Thyroid gland (tissue), 4 donors: Measurements from ENCODE around the gene TANGO2. TPM values are rescaled to one million over a fixed set of nuclear protein-coding genes. Genes with fewer than 3 reads are reported as not detected.

Experiments
- DNase-seq, 2 donors: peaks; one replicate each; pipeline ENCODE4 v3.0.0-alpha.2; 2019
- H3K27ac ChIP-seq, 3 donors: fragments of 200-600 bp; sonication (generic); 1 replicate in 2 of 3; 2 replicates in 1 of 3; pipeline ENCODE4 v1.5.1; 2016 to 2019; ENCODE audit warnings: mild to moderate bottlenecking in 1 of 3, moderate library complexity in 1 of 3
- H3K27me3 ChIP-seq: fragments of 200-600 bp; sonication (generic); one replicate; pipeline ENCODE4 v1.5.1; 2019
- H3K36me3 ChIP-seq, 2 donors: fragments of 200-600 bp; sonication (generic); one replicate each; pipeline ENCODE4 v1.5.1; 2016 to 2019
- H3K4me1 ChIP-seq, 2 donors: fragments of 200-600 bp; sonication (generic); one replicate each; pipeline ENCODE4 v1.5.1; 2017 to 2019
- H3K4me3 ChIP-seq, 3 donors: fragments of 200-600 bp; sonication (generic); replicated peaks in 1 of 3; 1 replicate in 2 of 3; 2 replicates in 1 of 3; pipeline ENCODE4 v1.5.1; 2016; ENCODE audit warnings: mild to moderate bottlenecking in 1 of 3
- H3K9me3 ChIP-seq: fragments of 200-600 bp; sonication (generic); one replicate; pipeline ENCODE4 v1.5.1; 2017
- CTCF ChIP-seq, 6 experiments: fragments of 200-600 bp in 3 of 6; fragments of 450-650 bp in 3 of 6; sonication (generic) in 3 of 6; IDR thresholded peaks; one replicate each; pipeline ENCODE4 v1.5.1; 2016 to 2019; ENCODE audit warnings: antibody characterized with exemption in 6 of 6, mild to moderate bottlenecking in 2 of 6, inconsistent platforms in 1 of 6, moderate library complexity in 1 of 6
- POLR2A ChIP-seq, 2 donors: fragments of 450-650 bp; IDR thresholded peaks; one replicate each; pipeline ENCODE4 v1.6.1; 2017; ENCODE audit warnings: antibody characterized with exemption in 2 of 2, mild to moderate bottlenecking in 2 of 2, moderate library complexity in 1 of 2
- WGBS, 2 donors: methylation state at CpG; one replicate each; pipeline ENCODE4 v1.1.5; 2017; 5-methylcytosine and 5-hydroxymethylcytosine counted together
- intact Hi-C: fragments of 100-400 bp; cut with DNase I; formaldehyde crosslinking; loops from one replicate; pipeline ENCODE4 v1.15.1; 2023
- total RNA-seq, 4 donors: library from RNA; depleted of rRNA; stranded (reverse); fragments of >200 nt; gene quantifications; one replicate each; pipeline ENCODE4 v1.2.3, GENCODE V29; 2016

TANGO2 gene
- total RNA-seq, 4 donors from 2014 or later, result 50.3 to 82.7 (median 65.2) TPM

- TF ChIP-seq POLR2A (IDR thresholded peaks at IDR 0.05) (no peak), CTCF (IDR thresholded peaks at IDR 0.05) (no peak)
- intact Hi-C loops, result no loop called here
- Histone ChIP-seq H3K36me3 (peaks cover 9 to 12% of the 10 kb centered on the region in 2 donors), H3K27ac (no peak overlapping the region), H3K4me3 (no peak overlapping the region), H3K9me3 (no peaks in the 10 kb centered on the region), H3K27me3 (no peaks in the 10 kb centered on the region), H3K4me1 (no peaks in the 10 kb centered on the region)
- no peak for DNase-seq
- 89 to 91% methylated on average over 4 of the region's 4 CpGs for WGBS, 2 donors
Measured at GRCh38 chr22:20046730-20047129, 25.8 kb downstream of the TANGO2 start.

GRCh38 chr22:20051927-20052308, 31.0 kb downstream of the TANGO2 start:
- intact Hi-C loops, result no loop called here
- Histone ChIP-seq H3K9me3 (no peaks in the 10 kb centered on the region), H3K4me3 (no peak overlapping the region), H3K36me3 (peaks cover 30 to 45% of the 10 kb centered on the region in 2 donors), H3K4me1 (no peaks in the 10 kb centered on the region), H3K27me3 (no peaks in the 10 kb centered on the region), H3K27ac (no peak overlapping the region)
- WGBS, 2 donors, result 96 to 98% methylated on average over 5 of the region's 6 CpGs
- TF ChIP-seq POLR2A (IDR thresholded peaks at IDR 0.05), result no peak
- no peak for TF ChIP-seq CTCF (IDR thresholded peaks at IDR 0.05)
- DNase-seq, result no peak

- TF ChIP-seq POLR2A (IDR thresholded peaks at IDR 0.05) (no peak), CTCF (IDR thresholded peaks at IDR 0.05) (no peak)
- 93% methylated on average over 20 to 25 of the region's 26 CpGs for WGBS, 2 donors
- DNase-seq, result no peak
- no peak overlapping the region for H3K4me3 ChIP-seq
- peaks cover 33 to 48% of the 10 kb centered on the region in 2 donors for H3K36me3 ChIP-seq
- no peaks in the 10 kb centered on the region for H3K27me3 ChIP-seq
- no peaks in the 10 kb centered on the region for H3K4me1 ChIP-seq
- intact Hi-C loops, result no loop called here
- no peak overlapping the region for H3K27ac ChIP-seq
- no peaks in the 10 kb centered on the region for H3K9me3 ChIP-seq
Measured at GRCh38 chr22:20052309-20053259, 31.7 kb downstream of the TANGO2 start.

- WGBS, 2 donors, result 87 to 96% methylated on average over 7 to 12 of the region's 14 CpGs
- Histone ChIP-seq H3K9me3 (no peaks in the 10 kb centered on the region), H3K4me1 (no peaks in the 10 kb centered on the region), H3K4me3 (no peak overlapping the region), H3K27me3 (no peaks in the 10 kb centered on the region), H3K36me3 (peaks cover 33 to 48% of the 10 kb centered on the region in 2 donors), H3K27ac (no peak overlapping the region)
- no peak for TF ChIP-seq CTCF (IDR thresholded peaks at IDR 0.05)
- no peak for TF ChIP-seq POLR2A (IDR thresholded peaks at IDR 0.05)
- no peak for DNase-seq
- intact Hi-C loops, result no loop called here
Measured at GRCh38 chr22:20053407-20054033, 32.6 kb downstream of the TANGO2 start.

- no peaks in the 10 kb centered on the region for H3K27me3 ChIP-seq
- no peak for DNase-seq
- H3K27ac ChIP-seq, result no peak overlapping the region
- H3K4me1 ChIP-seq, result no peaks in the 10 kb centered on the region
- no peak for TF ChIP-seq CTCF (IDR thresholded peaks at IDR 0.05)
- no peak for TF ChIP-seq POLR2A (IDR thresholded peaks at IDR 0.05)
- intact Hi-C loops, result no loop called here
- H3K9me3 ChIP-seq, result no peaks in the 10 kb centered on the region
- WGBS, 2 donors, result 93 to 95% methylated on average over 4 to 5 of the region's 12 CpGs
- no peak overlapping the region for H3K4me3 ChIP-seq
- H3K36me3 ChIP-seq, result peaks cover 33 to 43% of the 10 kb centered on the region in 2 donors
Measured at GRCh38 chr22:20054034-20054427, 33.1 kb downstream of the TANGO2 start.
